GM21529 (cell line): ENCODE measurements around the gene CNTNAP2.

Experiments used
- ATAC-seq: cut with Tn5 transposase; IDR thresholded peaks from one replicate; pipeline ENCODE4 v1.9.1; 2021; ENCODE audit not compliant: unreplicated experiment

The CNTNAP2 gene

GRCh38 chr7:148114804-148115203 lies 1998.2 kb downstream of the CNTNAP2 start:
- no peak for ATAC-seq

DNA sequence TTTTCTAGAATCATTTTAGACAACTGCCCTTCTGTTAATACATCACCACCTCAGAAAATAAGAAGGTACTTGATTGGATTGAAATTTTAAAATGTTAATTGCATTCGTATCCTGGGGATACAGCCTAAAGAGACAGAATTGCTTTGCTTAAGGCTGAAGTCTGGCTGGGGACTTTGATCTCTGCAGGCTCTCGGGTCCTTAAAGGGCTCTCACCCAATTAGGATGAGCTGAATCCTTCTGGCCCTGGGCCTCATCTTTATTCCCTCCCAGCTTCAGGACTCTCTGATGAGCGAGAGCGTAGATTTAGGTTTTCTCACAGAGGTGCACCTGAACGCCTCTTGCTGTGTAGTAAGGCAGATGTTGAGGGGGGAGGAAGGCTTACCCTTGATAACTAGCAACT lies 1998.7 kb downstream of the CNTNAP2 start:
- ATAC-seq, result no peak

GRCh38 chr7:148116195-148116594 lies 1999.6 kb downstream of the CNTNAP2 start:
- ATAC-seq, result no peak

- ATAC-seq, result no peak
These were observed 2000.3 kb downstream of the CNTNAP2 start for GRCh38 chr7:148116829-148117403.

- no peak for ATAC-seq
These were observed 2001.8 kb downstream of the CNTNAP2 start for GRCh38 chr7:148118371-148118770.

DNA sequence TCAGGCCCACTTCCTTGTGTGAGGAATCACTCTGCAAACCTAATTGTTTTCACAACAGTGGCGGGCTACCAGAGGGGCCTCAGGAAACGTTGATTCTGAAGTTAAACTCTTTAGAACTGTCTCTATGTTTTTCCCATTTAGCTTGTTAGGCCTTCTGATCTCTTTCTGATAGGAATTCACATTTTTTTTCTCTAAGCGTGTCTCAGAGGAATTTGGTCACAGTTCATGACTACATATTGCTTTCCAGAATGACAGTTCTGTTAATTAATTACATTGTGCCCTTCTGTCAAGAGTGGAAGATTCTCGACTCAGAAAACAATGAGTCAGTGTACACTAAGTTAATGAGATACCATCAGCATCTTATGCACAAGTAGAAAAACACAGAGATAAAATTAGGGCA lies 2004.8 kb downstream of the CNTNAP2 start:
- ATAC-seq, result no peak

GRCh38 chr7:148121847-148122246 lies 2005.2 kb downstream of the CNTNAP2 start:
- no peak for ATAC-seq

- ATAC-seq, result no peak
These were observed 2007.9 kb downstream of the CNTNAP2 start for GRCh38 chr7:148124477-148124876.

DNA sequence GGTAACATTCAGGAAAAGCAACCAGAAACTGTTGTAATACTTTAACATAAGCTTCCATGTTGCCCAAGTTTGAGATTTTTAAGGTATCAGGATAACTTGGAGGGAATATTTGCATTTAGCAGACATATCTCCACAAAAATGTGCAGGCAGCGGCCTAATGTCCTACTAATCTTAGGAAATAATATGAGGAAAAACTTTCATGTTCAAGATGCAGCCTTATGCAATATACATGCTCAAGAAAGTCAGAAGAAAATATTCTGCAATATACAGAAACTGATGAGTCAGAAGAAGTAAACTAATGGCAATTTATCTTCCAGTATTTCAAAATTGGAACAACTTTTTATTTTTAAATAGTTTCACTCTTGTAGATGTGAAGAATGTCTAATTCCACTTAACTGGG lies 2010.8 kb downstream of the CNTNAP2 start:
- no peak for ATAC-seq

- no peak for ATAC-seq
These were observed 2012.4 kb downstream of the CNTNAP2 start for GRCh38 chr7:148129023-148129422.

DNA sequence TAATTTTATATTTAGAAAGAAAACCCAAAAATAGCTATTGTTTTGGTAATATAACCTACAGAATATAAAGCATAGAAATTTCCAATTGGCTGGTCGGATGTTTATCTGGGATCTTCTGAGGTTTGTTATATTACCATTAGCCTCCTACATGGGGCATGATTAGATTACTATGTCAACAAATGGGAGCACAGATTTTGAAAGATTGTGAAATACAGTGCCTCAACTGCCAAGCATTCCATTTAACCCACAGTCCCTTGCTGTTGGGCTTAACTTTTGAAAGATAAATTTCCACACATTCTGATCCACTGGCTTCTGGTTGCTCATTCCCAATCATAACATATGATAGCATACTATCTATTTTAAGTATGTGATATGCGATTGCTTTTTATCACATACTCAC lies 2018.5 kb downstream of the CNTNAP2 start:
- no peak for ATAC-seq

GRCh38 chr7:148135997-148136396 lies 2019.4 kb downstream of the CNTNAP2 start:
- ATAC-seq, result no peak

GRCh38 chr7:148142660-148143248 lies 2026.2 kb downstream of the CNTNAP2 start:
- no peak for ATAC-seq

DNA sequence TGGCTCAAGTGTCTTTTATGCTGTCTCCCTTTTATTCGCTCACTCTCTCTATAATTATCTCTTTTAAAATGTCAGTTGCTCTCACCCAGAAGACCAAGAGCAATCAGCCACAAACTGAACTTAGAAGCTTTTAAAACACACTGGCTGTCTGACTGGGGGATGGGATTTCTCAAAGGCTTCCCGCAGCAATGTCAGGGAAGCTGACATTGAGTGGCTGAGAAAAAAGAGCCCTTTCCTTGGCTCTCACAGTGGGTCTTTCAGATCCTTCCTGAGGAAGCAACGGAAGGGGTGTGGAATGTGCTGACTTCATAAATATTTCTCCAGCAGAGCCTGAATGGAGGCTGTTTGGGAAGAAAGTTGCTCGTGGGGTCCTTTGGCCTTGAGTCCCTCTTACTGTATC lies 2028.2 kb downstream of the CNTNAP2 start:
- ATAC-seq, result no peak

DNA sequence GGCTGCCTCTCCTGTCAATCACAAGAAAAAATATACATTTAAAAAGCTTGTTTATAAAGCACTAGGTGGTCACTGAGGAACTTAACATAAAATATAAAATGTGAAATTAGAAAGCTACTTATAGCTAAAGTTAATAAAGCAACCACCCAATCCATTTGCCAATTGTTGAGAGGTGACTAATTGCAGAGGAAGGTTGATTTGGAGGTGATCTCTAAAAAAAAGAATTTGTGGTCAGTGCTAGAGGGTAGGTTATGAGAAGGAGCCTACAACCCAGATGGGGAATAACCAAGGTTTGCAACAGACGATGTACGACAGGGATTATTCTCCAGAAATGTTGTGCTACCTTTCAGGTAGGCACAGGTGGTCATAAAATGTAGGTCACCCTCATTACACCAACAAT lies 2029.7 kb downstream of the CNTNAP2 start:
- ATAC-seq, result no peak

DNA sequence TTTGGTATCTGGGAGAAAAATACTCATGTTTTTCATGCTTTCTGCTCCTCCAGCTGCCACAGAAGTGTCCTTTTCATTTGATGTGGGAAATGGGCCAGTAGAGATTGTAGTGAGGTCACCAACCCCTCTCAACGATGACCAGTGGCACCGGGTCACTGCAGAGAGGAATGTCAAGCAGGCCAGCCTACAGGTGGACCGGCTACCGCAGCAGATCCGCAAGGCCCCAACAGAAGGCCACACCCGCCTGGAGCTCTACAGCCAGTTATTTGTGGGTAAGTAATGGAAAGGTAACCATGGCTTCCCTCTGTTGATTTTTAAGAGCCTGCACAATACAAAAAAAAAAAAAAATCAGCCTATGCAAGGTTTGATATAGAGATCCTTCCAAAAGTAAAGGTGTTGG lies 2030.8 kb downstream of the CNTNAP2 start:
- no peak for ATAC-seq

DNA sequence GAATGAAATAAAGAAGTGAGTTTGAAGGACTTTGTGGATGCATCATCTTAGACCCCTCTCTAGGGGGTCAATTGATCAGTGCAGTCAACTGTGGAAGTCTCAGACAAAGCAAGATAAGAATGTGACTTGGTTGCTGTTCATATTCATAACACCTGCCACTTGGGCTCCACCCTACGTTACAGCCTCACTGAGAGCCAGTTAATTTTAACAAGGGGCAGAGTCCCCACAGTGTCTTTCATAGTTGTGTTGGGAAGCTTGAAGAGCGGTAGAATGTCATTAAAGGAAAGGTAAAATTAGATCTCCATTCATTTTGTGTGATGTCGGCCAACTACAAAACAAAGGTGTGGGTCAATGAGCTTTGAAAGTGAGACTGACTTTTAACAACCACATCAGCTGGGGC lies 2031.9 kb downstream of the CNTNAP2 start:
- ATAC-seq, result no peak

- ATAC-seq, result no peak
These were observed 2033.1 kb downstream of the CNTNAP2 start for GRCh38 chr7:148149730-148150129.

- ATAC-seq, result no peak
These were observed 2035.2 kb downstream of the CNTNAP2 start for GRCh38 chr7:148151778-148152177.

- no peak for ATAC-seq
These were observed 2037.1 kb downstream of the CNTNAP2 start for GRCh38 chr7:148153616-148154284.

GRCh38 chr7:148155000-148155399 lies 2038.4 kb downstream of the CNTNAP2 start:
- ATAC-seq, result no peak

DNA sequence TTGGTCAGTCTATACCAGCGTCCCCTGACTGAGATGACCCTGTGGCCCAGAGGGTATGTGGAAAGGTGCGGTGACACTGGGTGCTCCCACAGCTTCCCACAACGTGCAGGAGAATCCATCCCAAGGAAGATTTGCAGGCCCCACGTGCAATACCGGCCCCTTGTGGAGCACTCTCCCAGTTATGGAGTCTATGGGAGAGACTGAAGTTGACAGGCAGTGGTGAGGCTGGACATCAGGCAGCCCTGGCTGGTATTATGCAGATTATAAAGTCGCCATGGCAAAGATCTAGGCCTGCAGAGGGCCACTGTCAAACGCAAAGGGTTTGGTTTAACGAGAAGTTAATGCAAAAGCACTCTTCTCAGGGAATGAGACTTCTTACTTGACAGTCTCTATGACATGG lies 2039.2 kb downstream of the CNTNAP2 start:
- no peak for ATAC-seq

DNA sequence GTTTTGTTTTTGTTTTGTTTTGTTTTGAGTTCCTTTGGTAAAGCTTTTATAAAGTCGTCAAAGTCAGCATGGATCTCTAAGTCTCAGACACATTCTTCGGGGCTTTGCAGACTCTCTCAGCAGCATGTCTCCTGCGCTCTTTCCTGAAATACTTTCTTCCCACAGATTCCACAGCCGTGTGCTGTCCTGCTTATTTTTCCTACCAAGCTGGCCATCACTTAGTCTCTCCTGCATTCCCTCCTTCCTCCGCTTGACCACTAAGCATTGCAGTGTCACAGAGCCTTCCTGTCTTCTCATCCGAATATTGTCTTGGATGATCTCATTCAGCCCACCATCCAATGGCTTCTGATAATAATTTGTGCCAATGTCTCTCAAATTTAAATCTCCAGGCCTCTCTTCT lies 2039.6 kb downstream of the CNTNAP2 start:
- no peak for ATAC-seq
